HG02798 (cell line): ENCODE data around the gene CMKLR1.

Experiments used
- ATAC-seq: cut with Tn5 transposase; IDR thresholded peaks from one replicate; pipeline ENCODE4 v1.9.1; 2021; ENCODE audit warnings: mild to moderate bottlenecking; ENCODE audit not compliant: unreplicated experiment, poor library complexity

Gene CMKLR1

GRCh38 chr12:108318472-108319275 is 20.4 kb downstream of the CMKLR1 start:
- no peak for ATAC-seq

GRCh38 chr12:108317308-108318234 is 21.5 kb downstream of the CMKLR1 start:
- ATAC-seq: no peak

GRCh38 chr12:108316176-108317086 is 22.7 kb downstream of the CMKLR1 start:
- ATAC-seq: no peak

GRCh38 chr12:108315486-108316105 is 23.5 kb downstream of the CMKLR1 start:
- ATAC-seq: no peak

GRCh38 chr12:108313606-108314351 is 25.3 kb downstream of the CMKLR1 start:
- no peak for ATAC-seq

GRCh38 chr12:108313241-108313605 is 25.9 kb downstream of the CMKLR1 start:
- ATAC-seq: no peak

- no peak for ATAC-seq
Measured at GRCh38 chr12:108312693-108313189, 26.4 kb downstream of the CMKLR1 start.

- no peak for ATAC-seq
Measured at GRCh38 chr12:108312073-108312659, 26.9 kb downstream of the CMKLR1 start.

GRCh38 chr12:108311605-108312004 is 27.5 kb downstream of the CMKLR1 start:
- no peak for ATAC-seq

GRCh38 chr12:108310489-108310888 is 28.6 kb downstream of the CMKLR1 start:
- ATAC-seq: no peak

GRCh38 chr12:108309674-108310312 is 29.3 kb downstream of the CMKLR1 start:
- no peak for ATAC-seq

- no peak for ATAC-seq
Measured at GRCh38 chr12:108308395-108309085, 30.6 kb downstream of the CMKLR1 start.

GRCh38 chr12:108307006-108307405 is 32.1 kb downstream of the CMKLR1 start:
- ATAC-seq: no peak

- ATAC-seq: no peak
Measured at GRCh38 chr12:108306506-108306905, 32.6 kb downstream of the CMKLR1 start.

GRCh38 chr12:108305991-108306501 is 33.1 kb downstream of the CMKLR1 start:
- no peak for ATAC-seq

- no peak for ATAC-seq
Measured at GRCh38 chr12:108305520-108305919, 33.6 kb downstream of the CMKLR1 start.

GRCh38 chr12:108304633-108305032 is 34.5 kb downstream of the CMKLR1 start:
- ATAC-seq: no peak
